OCI-LY7 (cell line): Measurements from ENCODE around the gene GNAT2. TPM values are rescaled to one million over a fixed set of nuclear protein-coding genes. Genes with fewer than 3 reads are reported as not detected.

Experiments
- BruUV-seq: library from RNA; stranded (reverse); fragments of 400-500 nt; replicated peaks from 2 replicates; lab custom pipeline; 2021; lab: Mats Ljungman, UMichigan
- CTCF ChIA-PET: fragments of 300-600 bp; sonication (Branson Sonifier 250); formaldehyde crosslinking; loops from one replicate; lab custom pipeline; 2022; ENCODE audit warnings: antibody characterized with exemption; ENCODE audit not compliant: unreplicated experiment; lab: Charles Lee
- POLR2A ChIA-PET: fragments of 300-600 bp; sonication (Branson Sonifier 250); formaldehyde crosslinking; loops from one replicate; lab custom pipeline; 2022; ENCODE audit warnings: antibody characterized with exemption; lab: Charles Lee
- DNase-seq: peaks from one replicate; pipeline ENCODE4 v3.0.0-alpha.2; 2015; ENCODE audit warnings: low spot score
- H2AFZ ChIP-seq: fragments of 200-600 bp; sonication (generic), shearing (Covaris generic); 2 replicates; pipeline ENCODE4 v1.6.1; 2014; ENCODE audit warnings: mild to moderate bottlenecking, antibody characterized with exemption, low read length, moderate library complexity
- H3K27ac ChIP-seq: fragments of 200-600 bp; sonication (generic); 2 replicates; pipeline ENCODE4 v1.5.1; 2014; ENCODE audit warnings: mixed run types, low read depth, mild to moderate bottlenecking, moderate library complexity, low read length, inconsistent platforms; ENCODE audit not compliant: poor library complexity, severe bottlenecking
- H3K36me3 ChIP-seq: fragments of 200-600 bp; sonication (generic); 2 replicates; pipeline ENCODE4 v1.6.1; 2014; ENCODE audit warnings: mild to moderate bottlenecking, antibody characterized with exemption, low read length, moderate library complexity, mixed read lengths; ENCODE audit not compliant: insufficient read depth
- H3K4me1 ChIP-seq: fragments of 200-600 bp; sonication (generic); 2 replicates; pipeline ENCODE4 v1.5.1; 2014; ENCODE audit warnings: mild to moderate bottlenecking, low read length; ENCODE audit not compliant: insufficient read depth, poor library complexity, severe bottlenecking
- H3K4me2 ChIP-seq: fragments of 200-600 bp; sonication (generic); 2 replicates; pipeline ENCODE4 v1.6.1; 2014; ENCODE audit warnings: mild to moderate bottlenecking, low read length
- H3K4me3 ChIP-seq: fragments of 200-600 bp; sonication (generic); 2 replicates; pipeline ENCODE4 v1.5.1; 2014; ENCODE audit warnings: mild to moderate bottlenecking, low read depth, low read length; ENCODE audit not compliant: poor library complexity, severe bottlenecking
- H3K79me2 ChIP-seq: fragments of 200-600 bp; sonication (generic); 2 replicates; pipeline ENCODE4 v1.6.1; 2016; ENCODE audit warnings: low read depth, mild to moderate bottlenecking, low read length, moderate library complexity, mixed read lengths; ENCODE audit not compliant: insufficient read depth
- H3K9me2 ChIP-seq: fragments of 200-600 bp; sonication (generic); 2 replicates; pipeline ENCODE4 v1.6.1; 2016; ENCODE audit warnings: mild to moderate bottlenecking, low read length, mixed read lengths; ENCODE audit not compliant: insufficient read depth
- H3K9me3 ChIP-seq: fragments of 200-600 bp; sonication (generic); 2 replicates; pipeline ENCODE4 v1.6.1; 2014; ENCODE audit warnings: mild to moderate bottlenecking, mixed run types, low read length, mixed read lengths
- H4K20me1 ChIP-seq: fragments of 200-600 bp; sonication (generic); 2 replicates; pipeline ENCODE4 v1.6.1; 2014; ENCODE audit warnings: mild to moderate bottlenecking, antibody characterized with exemption, low read length, moderate library complexity, mixed read lengths; ENCODE audit not compliant: insufficient read depth
- EZH2phosphoT487 ChIP-seq: fragments of 200-600 bp; sonication (generic); IDR thresholded peaks from 2 replicates; pipeline ENCODE4 v1.6.1; 2018; ENCODE audit warnings: low read depth, borderline replicate concordance, mild to moderate bottlenecking, mixed run types, antibody characterized with exemption, low read length, moderate library complexity, mixed read lengths
- intact Hi-C: fragments of 100-400 bp; cut with micrococcal nuclease; formaldehyde crosslinking; loops from one replicate; pipeline ENCODE4 v1.10.0; 2022; ENCODE audit not compliant: unreplicated experiment
- total RNA-seq, 2 experiments: library from RNA; depleted of rRNA in 1 of 2; stranded (reverse); fragments of >200 nt in 1 of 2; shearing (Covaris generic) in 1 of 2; gene quantifications; 2 replicates each; pipeline ENCODE4 v1.2.3, GENCODE V29; 2014 to 2022
- TF ChIP-seq, protein P1 (sequence below): fragments of 200-600 bp; sonication (generic); conservative IDR thresholded peaks from 2 replicates; pipeline ENCODE4 v1.5.1; 2014; ENCODE audit warnings: mild to moderate bottlenecking, antibody characterized with exemption, low read length, moderate library complexity, mixed read lengths

GNAT2 gene
- total RNA-seq, 2 experiments from 2014 or later: 1.3 TPM; not detected in 1

DNA sequence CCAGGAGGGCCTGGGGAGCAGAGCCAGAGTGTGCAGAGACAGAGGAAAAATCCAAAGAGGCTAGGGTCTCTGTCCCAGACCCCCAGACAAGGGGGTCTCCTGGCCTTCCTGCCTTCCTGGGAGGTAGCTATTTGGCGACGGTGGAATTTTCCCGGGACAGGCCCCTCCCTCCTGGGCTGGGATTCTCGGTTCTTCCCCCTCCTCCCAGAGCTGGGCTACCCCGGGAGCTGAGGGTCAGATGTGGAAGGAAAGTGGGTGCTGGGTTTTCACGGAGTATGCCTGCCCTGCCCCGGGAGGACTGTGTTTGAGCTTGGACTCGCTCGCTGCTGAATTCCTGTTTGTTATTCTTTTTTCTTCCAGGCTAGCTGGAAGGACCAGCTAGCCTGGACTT lies 980 bp upstream of the GNAT2 start:
- peak overlapping the region; percentile 53 for H3K27ac ChIP-seq
- TF ChIP-seq EZH2phosphoT487: no peak
- TF ChIP-seq, protein P1, sequence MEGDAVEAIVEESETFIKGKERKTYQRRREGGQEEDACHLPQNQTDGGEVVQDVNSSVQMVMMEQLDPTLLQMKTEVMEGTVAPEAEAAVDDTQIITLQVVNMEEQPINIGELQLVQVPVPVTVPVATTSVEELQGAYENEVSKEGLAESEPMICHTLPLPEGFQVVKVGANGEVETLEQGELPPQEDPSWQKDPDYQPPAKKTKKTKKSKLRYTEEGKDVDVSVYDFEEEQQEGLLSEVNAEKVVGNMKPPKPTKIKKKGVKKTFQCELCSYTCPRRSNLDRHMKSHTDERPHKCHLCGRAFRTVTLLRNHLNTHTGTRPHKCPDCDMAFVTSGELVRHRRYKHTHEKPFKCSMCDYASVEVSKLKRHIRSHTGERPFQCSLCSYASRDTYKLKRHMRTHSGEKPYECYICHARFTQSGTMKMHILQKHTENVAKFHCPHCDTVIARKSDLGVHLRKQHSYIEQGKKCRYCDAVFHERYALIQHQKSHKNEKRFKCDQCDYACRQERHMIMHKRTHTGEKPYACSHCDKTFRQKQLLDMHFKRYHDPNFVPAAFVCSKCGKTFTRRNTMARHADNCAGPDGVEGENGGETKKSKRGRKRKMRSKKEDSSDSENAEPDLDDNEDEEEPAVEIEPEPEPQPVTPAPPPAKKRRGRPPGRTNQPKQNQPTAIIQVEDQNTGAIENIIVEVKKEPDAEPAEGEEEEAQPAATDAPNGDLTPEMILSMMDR: no peak
- 0 out of 2 replicates have a peak, but pooled peaks cover 5% of the 10 kb centered on the region for H4K20me1 ChIP-seq
- no peaks in the 10 kb centered on the region for H3K9me3 ChIP-seq
- peak overlapping the region; percentile 92 for H3K4me3 ChIP-seq
- H3K9me2 ChIP-seq: no peaks in the 10 kb centered on the region
- peaks cover 35% of the 10 kb centered on the region for H3K79me2 ChIP-seq
- H3K4me1 ChIP-seq: peaks cover 63% of the 10 kb centered on the region
- H3K36me3 ChIP-seq: no peaks in the 10 kb centered on the region
- H2AFZ ChIP-seq: peak overlapping the region; percentile 60; the same call in 1 of the 2 replicates
- no peak for DNase-seq
- intact Hi-C loops: loop anchor here (2.0 to 5.0 kb wide), 2 partner anchors 74 to 128 kb away; partner anchors contain the start of gene CYB561D1
- peak overlapping the region; percentile 97 for H3K4me2 ChIP-seq
- ChIA-PET CTCF (interaction anchor here (1.1 to 1.6 kb wide), 2 partner anchors 20 to 21 kb away, joined by 3 to 5 read pairs; no protein-coding TSS in a partner anchor), POLR2A (interaction anchor here (0.7 to 2.3 kb wide), 3 partner anchors 20 to 137 kb away, joined by 3 to 14 read pairs (median 4); partner anchors contain the start of genes ATXN7L2 and GNAI3)
- BruUV-seq: no TSS peak

DNA sequence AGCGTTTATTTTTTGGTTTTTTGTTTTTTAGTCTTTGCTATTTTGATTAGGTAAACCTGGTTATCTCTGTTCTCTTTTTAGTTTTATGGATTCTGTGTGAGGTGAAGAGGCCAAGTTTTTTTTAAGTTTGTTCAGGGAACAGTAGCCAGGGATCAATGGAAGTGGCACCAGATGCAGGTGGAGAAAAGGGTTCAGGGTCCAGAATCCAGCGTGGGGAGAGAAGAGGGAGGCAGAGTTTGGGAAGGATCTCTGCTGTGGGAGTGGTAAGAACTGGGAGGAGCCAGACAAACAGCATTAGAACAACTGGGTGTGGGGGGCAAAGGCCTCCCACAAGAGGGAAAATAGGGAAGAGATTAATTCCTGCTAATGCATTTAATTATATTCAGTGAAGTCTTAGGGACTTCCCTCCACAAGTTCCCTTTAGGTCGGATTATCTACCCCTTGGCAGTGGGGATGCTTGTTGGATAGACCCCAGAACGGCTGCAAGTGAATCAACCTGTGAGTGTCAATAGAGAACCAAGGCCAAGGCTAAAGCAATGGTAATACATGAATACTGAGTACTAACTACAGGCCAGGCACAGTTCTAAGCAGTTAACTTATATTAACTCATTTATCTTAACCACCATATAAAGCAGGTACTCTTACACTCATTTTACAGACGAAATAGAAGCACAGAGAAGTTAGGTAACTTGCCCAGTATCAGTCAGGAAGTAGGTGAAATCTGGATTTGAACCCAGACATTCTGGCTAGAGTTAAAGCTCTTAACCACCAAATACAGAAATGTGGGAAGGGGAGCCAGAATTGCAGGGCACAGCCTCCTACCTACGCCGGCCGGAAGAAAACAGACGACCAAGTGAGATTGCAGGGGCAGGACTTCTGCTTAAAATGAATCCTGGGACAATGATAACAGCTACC lies 498 bp downstream of the GNAT2 start:
- ChIA-PET CTCF (interaction anchor here (1.1 kb wide), 1 partner anchor 22 kb away, joined by 3 read pairs; no protein-coding TSS in a partner anchor), POLR2A (interaction anchor here (0.5 to 2.3 kb wide), 6 partner anchors 14 to 615 kb away, joined by 3 to 14 read pairs (median 4); partner anchors contain the start of gene GNAI3)
- peak overlapping the region; percentile 92 for H3K4me3 ChIP-seq
- no peaks in the 10 kb centered on the region for H3K9me2 ChIP-seq
- H3K27ac ChIP-seq: peak overlapping the region; percentile 45
- TF ChIP-seq EZH2phosphoT487: no peak
- TF ChIP-seq, protein P1: no peak
- H3K4me1 ChIP-seq: peaks cover 51% of the 10 kb centered on the region
- DNase-seq: no peak
- H3K4me2 ChIP-seq: peak overlapping the region; percentile 97
- H3K9me3 ChIP-seq: no peaks in the 10 kb centered on the region
- peak overlapping the region; percentile 60 for H2AFZ ChIP-seq
- 0 out of 2 replicates have a peak, but pooled peaks cover 5% of the 10 kb centered on the region for H4K20me1 ChIP-seq
- H3K36me3 ChIP-seq: no peaks in the 10 kb centered on the region
- intact Hi-C loops: no loop called here
- peaks cover 35% of the 10 kb centered on the region for H3K79me2 ChIP-seq
- BruUV-seq: TSS peak; percentile 98
